Left lung (tissue), 10 donors: ENCODE results near the gene AJAP1. TPM values are rescaled to one million over a fixed set of nuclear protein-coding genes. Genes with fewer than 3 reads are reported as not detected.
A peak's percentile ranks its signal among the peaks of the same experiment; 100 is the strongest.

Experiments used
- ATAC-seq: fragments of 200-7000 bp; cut with Tn5 transposase; one replicate; pipeline ENCODE4 v1.9.1; 2020; ENCODE audit warnings: moderate library complexity
- DNase-seq, 4 donors: peaks; one replicate each; pipeline ENCODE4 v3.0.0-alpha.2; 2013 to 2020
- H3K27ac ChIP-seq, 2 donors: fragments of 200-600 bp; sonication (generic) in 1 of 2; one replicate each; pipeline versions ENCODE4 v1.5.0 to v1.8.0; 2020 to 2021
- H3K27me3 ChIP-seq, 2 donors: fragments of 200-600 bp; sonication (generic) in 1 of 2; one replicate each; pipeline versions ENCODE4 v1.5.0 to v1.8.0; 2020 to 2021
- H3K36me3 ChIP-seq, 2 donors: fragments of 200-600 bp; sonication (generic) in 1 of 2; one replicate each; pipeline versions ENCODE4 v1.5.0 to v1.8.0; 2020 to 2021
- H3K4me1 ChIP-seq, 2 donors: fragments of 200-600 bp; one replicate each; pipeline ENCODE4 v1.8.0; 2021
- H3K4me3 ChIP-seq, 2 donors: fragments of 200-600 bp; sonication (generic) in 1 of 2; one replicate each; pipeline versions ENCODE4 v1.5.0 to v1.8.0; 2020 to 2021; ENCODE audit warnings: mild to moderate bottlenecking in 1 of 2
- H3K9me3 ChIP-seq, 2 donors: fragments of 200-600 bp; sonication (generic) in 1 of 2; one replicate each; pipeline versions ENCODE4 v1.5.0 to v1.8.0; 2020 to 2021
- intact Hi-C, 2 donors: fragments of 100-400 bp; cut with DNase I; formaldehyde crosslinking; loops; one replicate each; pipeline versions ENCODE4 v1.11.2 to v1.14.2; 2022
- polyA plus RNA-seq, 6 donors: library from polyadenylated mRNA; unstranded; fragments of 120-200 nt; gene quantifications; one replicate each; pipeline ENCODE4 v1.2.1, GENCODE V29; 2013; ENCODE audit not compliant: insufficient read length in 6 of 6
- total RNA-seq, 2 donors: library from RNA; stranded (reverse); fragmentation: NEBNext Ultra II Directional; extraction: Animal tissue kit (Norgen Biotek cat#: 25700); gene quantifications; one replicate each; pipeline ENCODE4 v1.2.1, GENCODE V29; 2021
- TF ChIP-seq, protein P1 (sequence below), 2 donors: fragments of 200-600 bp; sonication (generic) in 1 of 2; IDR thresholded peaks; one replicate each; pipeline versions ENCODE4 v1.5.0 to v1.8.0; 2021; ENCODE audit warnings: antibody characterized with exemption in 2 of 2
- donor health status: DM: no; HTN: yes; CAD: no.
- donor health status: DM: no; HTN: no; CAD: no.

AJAP1 gene
- total and polyA plus RNA-seq, 8 donors, result 0.06 to 0.79 (median 0.20) TPM

DNA sequence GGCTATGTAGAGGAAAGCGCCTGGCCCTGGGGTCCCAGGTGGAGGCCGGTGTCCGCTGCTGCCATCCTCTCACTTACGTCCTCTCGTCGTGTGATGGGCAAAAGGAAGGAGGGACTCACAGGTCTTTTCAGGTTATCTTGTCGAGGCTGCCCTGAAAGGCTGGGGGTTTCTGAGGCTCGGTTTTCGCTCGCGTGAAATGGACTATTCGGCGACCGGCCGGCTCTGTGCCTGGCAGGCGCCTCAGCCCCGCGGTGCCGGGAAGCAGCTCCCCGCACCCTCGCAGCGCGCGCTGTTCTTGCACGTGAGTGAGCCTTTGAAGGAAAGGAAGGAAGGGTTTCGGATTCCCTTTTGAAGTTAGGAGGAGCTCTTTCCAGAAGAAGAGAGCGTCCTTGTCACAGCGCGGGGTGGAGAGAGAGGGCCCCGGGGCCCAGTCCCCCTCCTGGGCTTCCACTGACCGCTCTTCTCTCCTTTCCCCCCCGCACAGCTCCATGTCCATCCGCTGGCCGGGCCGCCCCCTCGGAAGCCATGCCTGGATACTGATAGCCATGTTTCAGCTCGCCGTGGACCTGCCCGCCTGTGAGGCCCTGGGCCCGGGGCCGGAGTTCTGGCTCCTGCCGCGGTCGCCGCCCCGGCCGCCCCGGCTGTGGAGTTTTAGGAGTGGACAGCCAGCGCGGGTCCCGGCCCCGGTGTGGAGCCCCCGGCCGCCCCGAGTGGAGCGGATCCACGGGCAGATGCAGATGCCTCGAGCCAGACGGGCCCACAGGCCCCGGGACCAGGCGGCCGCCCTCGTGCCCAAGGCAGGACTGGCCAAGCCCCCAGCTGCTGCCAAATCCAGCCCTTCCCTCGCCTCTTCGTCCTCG lies 57.2 kb downstream of the AJAP1 start:
- DNase-seq (peak in 2 of 4 donors; percentile 7 to 77), ATAC-seq (no peak)
- TF ChIP-seq, protein P1, sequence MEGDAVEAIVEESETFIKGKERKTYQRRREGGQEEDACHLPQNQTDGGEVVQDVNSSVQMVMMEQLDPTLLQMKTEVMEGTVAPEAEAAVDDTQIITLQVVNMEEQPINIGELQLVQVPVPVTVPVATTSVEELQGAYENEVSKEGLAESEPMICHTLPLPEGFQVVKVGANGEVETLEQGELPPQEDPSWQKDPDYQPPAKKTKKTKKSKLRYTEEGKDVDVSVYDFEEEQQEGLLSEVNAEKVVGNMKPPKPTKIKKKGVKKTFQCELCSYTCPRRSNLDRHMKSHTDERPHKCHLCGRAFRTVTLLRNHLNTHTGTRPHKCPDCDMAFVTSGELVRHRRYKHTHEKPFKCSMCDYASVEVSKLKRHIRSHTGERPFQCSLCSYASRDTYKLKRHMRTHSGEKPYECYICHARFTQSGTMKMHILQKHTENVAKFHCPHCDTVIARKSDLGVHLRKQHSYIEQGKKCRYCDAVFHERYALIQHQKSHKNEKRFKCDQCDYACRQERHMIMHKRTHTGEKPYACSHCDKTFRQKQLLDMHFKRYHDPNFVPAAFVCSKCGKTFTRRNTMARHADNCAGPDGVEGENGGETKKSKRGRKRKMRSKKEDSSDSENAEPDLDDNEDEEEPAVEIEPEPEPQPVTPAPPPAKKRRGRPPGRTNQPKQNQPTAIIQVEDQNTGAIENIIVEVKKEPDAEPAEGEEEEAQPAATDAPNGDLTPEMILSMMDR (IDR thresholded peaks at IDR 0.05), result no peak
- H3K27me3 ChIP-seq, result peaks cover 12 to 77% of the 10 kb centered on the region in 2 donors
- no peak overlapping the region for H3K27ac ChIP-seq
- H3K4me1 ChIP-seq, result no peaks in the 10 kb centered on the region
- H3K4me3 ChIP-seq, result no peak overlapping the region
- intact Hi-C loops, result no loop called here
- H3K36me3 ChIP-seq, result no peaks in the 10 kb centered on the region
- peaks cover 0 to 7% of the 10 kb centered on the region in 2 donors for H3K9me3 ChIP-seq

DNA sequence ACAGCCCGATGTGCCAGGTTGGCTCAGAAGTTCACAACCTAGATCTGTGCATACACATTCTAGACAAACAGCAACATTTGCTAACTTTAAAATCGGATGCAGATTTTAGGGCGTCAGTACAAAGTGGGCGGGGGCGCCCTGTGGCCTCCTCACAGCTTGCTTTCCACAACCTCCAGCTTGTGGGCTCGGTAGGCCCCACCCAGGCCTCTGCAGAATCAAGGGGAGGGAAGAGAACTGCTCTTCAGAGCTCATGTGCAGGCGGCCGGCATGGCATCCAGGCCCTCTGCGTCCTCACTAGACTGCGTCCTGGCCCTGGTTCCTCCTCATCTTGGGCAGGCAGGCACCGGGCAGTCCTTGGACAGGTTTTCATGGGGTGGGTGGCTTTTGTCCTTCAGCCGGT lies 59.3 kb downstream of the AJAP1 start:
- Histone ChIP-seq H3K36me3 (no peaks in the 10 kb centered on the region), H3K4me3 (no peak overlapping the region), H3K9me3 (peaks cover 0 to 7% of the 10 kb centered on the region in 2 donors), H3K27me3 (peaks cover 12 to 63% of the 10 kb centered on the region in 2 donors), H3K4me1 (no peaks in the 10 kb centered on the region), H3K27ac (no peak overlapping the region)
- TF ChIP-seq, protein P1 (IDR thresholded peaks at IDR 0.05), result no peak
- DNase-seq, result peak in 1 of 4 donors; percentile 65
- ATAC-seq, result no peak
- intact Hi-C loops, result no loop called here

DNA sequence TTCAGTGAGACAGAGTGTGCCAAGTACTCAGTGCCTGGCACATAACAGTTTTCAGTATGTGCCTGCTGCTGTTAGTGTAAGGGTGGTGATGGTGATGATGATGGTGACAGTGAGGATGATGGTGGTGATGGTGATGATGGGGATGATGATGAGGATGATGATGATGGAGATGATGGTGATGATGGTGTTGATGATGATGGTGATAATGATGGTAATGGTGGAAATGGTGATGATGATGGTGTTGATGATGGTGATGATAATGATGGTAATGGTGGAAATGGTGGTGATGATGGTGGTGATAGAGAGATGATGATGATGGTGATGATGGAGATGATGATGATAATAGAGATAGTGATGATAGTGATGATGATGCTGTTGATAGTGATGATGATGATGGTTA lies 62.0 kb downstream of the AJAP1 start:
- ATAC-seq, result no peak
- intact Hi-C loops, result no loop called here

DNA sequence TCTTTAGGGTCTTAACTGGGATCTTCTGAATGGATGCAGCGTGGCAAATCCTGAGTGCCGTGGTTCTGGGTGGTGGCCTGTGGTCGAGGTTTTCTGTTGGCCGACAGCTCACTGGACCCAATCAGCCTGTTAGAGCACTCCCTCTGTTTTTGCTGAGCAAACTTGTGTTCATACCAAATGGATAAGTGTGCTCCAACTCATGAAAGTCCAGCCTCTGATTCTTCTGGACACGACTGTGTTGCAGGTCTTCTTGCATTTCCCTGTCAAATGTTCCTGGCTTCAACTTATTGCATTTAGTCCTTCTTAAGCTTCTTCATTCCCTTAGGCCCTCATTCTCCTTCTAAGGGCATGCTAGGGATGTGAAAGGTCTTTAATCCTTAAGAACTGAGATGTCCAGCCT lies 63.7 kb downstream of the AJAP1 start:
- ATAC-seq (no peak), DNase-seq (peak in 1 of 4 donors; percentile 10)
- Histone ChIP-seq H3K27me3 (peaks cover 0 to 32% of the 10 kb centered on the region in 2 donors), H3K27ac (no peak overlapping the region), H3K4me3 (no peak overlapping the region), H3K36me3 (no peaks in the 10 kb centered on the region), H3K9me3 (peaks cover 0 to 7% of the 10 kb centered on the region in 2 donors), H3K4me1 (no peaks in the 10 kb centered on the region)
- TF ChIP-seq, protein P1 (IDR thresholded peaks at IDR 0.05), result no peak
- intact Hi-C loops, result no loop called here

More for the DNA sequence above, 62.0 kb downstream of the AJAP1 start:
- no peaks in the 10 kb centered on the region for H3K36me3 ChIP-seq
- peaks cover 2 to 39% of the 10 kb centered on the region in 2 donors for H3K27me3 ChIP-seq
- no peaks in the 10 kb centered on the region for H3K4me1 ChIP-seq
- H3K9me3 ChIP-seq, result peaks cover 0 to 7% of the 10 kb centered on the region in 2 donors
- no peak overlapping the region for H3K27ac ChIP-seq
- no peak for DNase-seq
- H3K4me3 ChIP-seq, result no peak overlapping the region
- TF ChIP-seq, protein P1 (IDR thresholded peaks at IDR 0.05), result no peak

DNA sequence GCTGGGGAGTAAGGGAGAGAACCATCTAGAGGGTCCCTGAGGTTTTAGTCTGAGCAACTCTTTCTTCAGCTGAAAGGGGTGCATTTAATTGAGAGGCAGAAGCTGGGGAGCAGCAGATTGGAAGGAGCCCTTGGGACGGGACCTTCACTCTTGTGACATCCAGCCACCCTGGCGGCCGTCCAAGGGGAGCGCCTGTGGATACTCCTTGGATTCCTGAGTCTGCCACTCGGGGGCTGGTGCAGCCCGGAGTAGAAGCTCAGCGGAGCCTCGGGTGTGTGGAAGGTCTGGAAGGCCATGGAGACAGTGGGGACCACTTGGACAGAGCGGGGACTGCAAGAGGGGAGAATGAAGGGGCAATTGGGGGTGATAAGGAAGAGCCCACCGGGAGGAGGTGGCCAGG lies 68.7 kb downstream of the AJAP1 start:
- TF ChIP-seq, protein P1 (IDR thresholded peaks at IDR 0.05), result no peak
- ATAC-seq (no peak), DNase-seq (peak in 1 of 4 donors; percentile 60)
- Histone ChIP-seq H3K27ac (no peak overlapping the region), H3K9me3 (no peaks in the 10 kb centered on the region), H3K4me3 (no peak overlapping the region), H3K4me1 (no peaks in the 10 kb centered on the region), H3K36me3 (no peaks in the 10 kb centered on the region), H3K27me3 (peaks cover 0 to 34% of the 10 kb centered on the region in 2 donors)
- intact Hi-C loops, result no loop called here
